ENCODE measurements around the gene FBXL20.

The FBXL20 gene

DNA sequence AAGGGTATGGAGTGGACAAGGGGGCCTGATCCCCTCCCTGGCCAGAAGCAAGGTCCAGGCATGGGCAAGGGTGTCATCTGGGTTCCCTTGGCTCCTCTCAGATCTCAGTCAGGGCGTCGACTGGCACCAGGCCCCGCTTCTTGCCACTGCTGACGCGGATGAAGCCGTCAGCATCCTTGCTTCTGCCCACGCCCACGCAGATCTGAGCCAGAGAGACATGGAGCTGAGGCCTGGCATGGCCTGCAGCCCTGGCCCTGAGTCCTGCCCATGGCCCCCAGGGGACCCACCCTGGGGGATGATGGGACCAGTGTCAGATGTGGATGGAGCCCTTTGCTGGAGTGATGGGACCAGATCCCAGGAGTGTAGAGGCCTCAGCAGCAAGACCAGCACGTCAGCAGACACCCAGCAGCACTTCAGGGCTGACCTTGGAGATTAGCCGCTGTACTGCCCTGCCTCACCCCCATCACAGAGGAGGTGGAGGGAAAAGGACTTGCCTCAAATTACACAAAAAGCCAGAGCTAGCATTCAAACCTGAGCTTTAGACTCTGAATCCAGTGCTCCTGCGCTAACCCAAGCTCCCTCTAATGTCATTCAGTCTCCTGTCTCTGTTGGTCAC lies 189.1 kb downstream of the FBXL20 start:
- DNase-seq (ENCODE audit: low read depth): no peak
- no peak overlapping the region for H3K4me3 ChIP-seq (replicated peaks; ENCODE audit: low read depth, low read length)
- TF ChIP-seq, protein P1, sequence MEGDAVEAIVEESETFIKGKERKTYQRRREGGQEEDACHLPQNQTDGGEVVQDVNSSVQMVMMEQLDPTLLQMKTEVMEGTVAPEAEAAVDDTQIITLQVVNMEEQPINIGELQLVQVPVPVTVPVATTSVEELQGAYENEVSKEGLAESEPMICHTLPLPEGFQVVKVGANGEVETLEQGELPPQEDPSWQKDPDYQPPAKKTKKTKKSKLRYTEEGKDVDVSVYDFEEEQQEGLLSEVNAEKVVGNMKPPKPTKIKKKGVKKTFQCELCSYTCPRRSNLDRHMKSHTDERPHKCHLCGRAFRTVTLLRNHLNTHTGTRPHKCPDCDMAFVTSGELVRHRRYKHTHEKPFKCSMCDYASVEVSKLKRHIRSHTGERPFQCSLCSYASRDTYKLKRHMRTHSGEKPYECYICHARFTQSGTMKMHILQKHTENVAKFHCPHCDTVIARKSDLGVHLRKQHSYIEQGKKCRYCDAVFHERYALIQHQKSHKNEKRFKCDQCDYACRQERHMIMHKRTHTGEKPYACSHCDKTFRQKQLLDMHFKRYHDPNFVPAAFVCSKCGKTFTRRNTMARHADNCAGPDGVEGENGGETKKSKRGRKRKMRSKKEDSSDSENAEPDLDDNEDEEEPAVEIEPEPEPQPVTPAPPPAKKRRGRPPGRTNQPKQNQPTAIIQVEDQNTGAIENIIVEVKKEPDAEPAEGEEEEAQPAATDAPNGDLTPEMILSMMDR (IDR thresholded peaks at IDR 0.05; ENCODE audit: low read length, missing control alignments): no peak

DNA sequence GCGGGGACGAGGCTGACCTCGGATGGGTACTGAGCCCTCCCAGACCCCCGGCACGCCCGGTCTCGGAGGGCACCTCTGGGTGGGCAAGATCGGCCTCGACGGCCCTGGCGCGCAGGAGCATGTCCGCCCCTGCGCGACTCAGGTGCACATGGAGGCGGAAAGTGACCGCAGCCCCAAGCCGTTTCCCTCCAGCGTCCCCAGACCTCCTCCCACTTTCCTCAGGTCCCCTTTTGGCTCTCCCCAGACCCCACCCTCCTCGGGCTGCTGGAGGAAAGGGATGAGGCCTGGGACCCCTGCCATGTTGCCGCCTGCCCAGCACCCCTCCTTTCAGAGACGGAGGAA lies 191.4 kb downstream of the FBXL20 start:
- TF ChIP-seq, protein P1 (IDR thresholded peaks at IDR 0.05; ENCODE audit: low read length, missing control alignments): no peak
- no peak for DNase-seq (ENCODE audit: low read depth)
- H3K4me3 ChIP-seq (replicated peaks; ENCODE audit: low read depth, low read length): peak overlapping the region; percentile 35

DNA sequence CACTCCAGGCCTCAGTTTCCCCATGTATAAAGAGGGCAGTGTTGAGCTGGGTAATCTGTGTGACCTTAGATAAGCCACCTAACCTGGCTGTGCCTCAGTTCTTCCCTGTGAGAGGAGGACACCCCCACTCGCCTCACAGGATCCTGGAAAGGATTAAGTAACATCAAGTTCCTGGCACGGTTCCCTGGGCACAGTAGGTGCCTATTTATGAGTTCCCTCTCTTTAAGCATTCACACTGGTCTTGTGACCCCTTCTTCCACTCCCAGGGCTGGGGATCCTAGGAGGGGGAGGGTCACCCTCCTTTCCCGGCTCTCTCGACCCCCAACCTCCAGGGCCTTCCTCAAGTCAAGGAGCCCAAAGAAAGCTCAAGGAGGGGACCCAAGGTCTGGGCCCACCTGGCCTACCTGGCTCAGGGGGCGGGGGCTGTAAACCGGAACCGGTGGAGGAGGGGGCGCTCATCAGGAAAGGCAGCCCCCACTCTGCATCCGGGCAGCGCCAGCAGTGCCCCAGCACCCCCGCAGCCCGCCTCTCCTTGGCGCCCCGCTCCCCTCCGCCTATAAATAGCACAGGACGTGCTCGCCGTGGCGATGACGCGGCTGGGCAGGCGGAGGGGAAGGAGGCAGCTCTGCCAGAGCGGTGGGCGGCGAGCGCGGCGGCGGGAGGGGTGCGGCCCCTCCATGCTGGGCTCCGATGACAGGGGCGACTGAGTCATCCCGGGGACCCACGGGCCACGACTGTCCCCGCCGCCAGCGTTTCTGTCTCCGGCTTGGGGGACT lies 191.9 kb downstream of the FBXL20 start:
- peak overlapping the region; percentile 35 for H3K4me3 ChIP-seq (replicated peaks; ENCODE audit: low read depth, low read length)
- peak; percentile 47 for DNase-seq (ENCODE audit: low read depth)
- TF ChIP-seq, protein P1 (IDR thresholded peaks at IDR 0.05; ENCODE audit: low read length, missing control alignments): no peak

DNA sequence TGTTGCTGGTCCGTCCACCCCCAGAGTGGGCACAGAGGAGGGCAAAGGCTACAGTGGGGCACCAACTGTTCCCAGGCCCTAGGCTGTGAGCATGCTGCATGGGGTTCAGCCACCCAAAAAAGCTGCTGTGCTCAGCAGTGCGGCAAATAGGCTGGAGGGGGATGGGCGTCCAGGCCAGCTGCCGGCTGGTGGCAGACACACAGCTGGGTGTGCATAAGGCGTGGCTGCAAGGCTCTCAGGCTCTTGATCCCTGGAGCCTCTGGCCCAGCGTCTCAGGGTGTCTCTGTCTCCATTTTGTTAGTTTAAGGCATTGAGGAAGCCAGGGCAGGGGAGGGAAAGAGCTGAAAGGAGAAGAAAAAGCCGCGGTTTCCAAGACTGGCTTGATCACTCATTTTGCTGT lies 192.5 kb downstream of the FBXL20 start:
- DNase-seq (ENCODE audit: low read depth): no peak

DNA sequence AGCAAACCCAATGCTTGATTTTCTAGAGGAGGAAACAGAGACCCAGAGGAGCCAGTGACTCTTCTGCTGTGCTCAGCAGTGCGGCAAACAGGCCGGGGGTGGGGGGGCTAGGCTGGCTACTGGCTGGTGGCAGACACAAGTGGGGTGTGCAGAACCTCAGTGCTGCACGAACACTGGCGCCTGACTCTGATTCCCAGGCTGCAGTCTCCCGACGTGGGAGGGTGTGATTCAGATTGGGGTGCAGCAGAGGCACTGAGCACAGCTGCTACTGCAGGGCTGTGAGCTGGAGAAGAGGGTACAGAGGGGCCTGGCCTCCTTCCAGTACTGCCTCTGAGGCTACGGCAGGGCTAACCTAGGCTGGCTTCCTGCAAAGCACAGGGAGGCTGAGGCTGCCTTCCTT lies 193.3 kb downstream of the FBXL20 start:
- TF ChIP-seq, protein P1 (IDR thresholded peaks at IDR 0.05; ENCODE audit: low read length, missing control alignments): no peak
- no peak for DNase-seq (ENCODE audit: low read depth)
- H3K4me3 ChIP-seq (replicated peaks; ENCODE audit: low read depth, low read length): no peak overlapping the region

More for the DNA sequence above, 192.5 kb downstream of the FBXL20 start:
- TF ChIP-seq, protein P1 (IDR thresholded peaks at IDR 0.05; ENCODE audit: low read length, missing control alignments): no peak
- no peak overlapping the region for H3K4me3 ChIP-seq (replicated peaks; ENCODE audit: low read depth, low read length)

DNA sequence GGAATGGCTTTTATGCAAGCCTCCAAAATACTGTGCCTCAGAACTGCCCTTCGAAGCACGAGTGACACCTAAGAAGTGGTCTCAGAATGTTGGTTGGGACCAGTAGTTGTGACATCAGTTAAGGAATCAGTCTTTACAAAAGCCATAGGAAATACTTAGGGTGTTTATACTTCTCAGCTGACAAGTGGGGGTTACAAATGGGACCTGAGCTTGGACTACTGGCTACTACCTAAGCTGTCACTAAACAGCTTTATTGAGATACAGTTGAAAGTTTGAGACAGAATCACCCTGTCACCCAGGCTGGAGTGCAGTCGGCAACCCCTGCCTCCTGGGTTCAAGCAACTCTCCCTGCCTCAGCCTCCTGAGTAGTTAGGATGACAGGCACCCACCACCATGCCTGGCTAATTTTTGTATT lies 196.3 kb downstream of the FBXL20 start:
- H3K4me3 ChIP-seq (replicated peaks; ENCODE audit: low read depth, low read length): no peak overlapping the region
- TF ChIP-seq, protein P1 (IDR thresholded peaks at IDR 0.05; ENCODE audit: low read length, missing control alignments): no peak
- DNase-seq (ENCODE audit: low read depth): no peak

All from fibroblast of pulmonary artery (primary cell).